Neural crest cell (in vitro differentiated cells): ENCODE data around the gene GRAMD1A. TPM values are rescaled to one million over a fixed set of nuclear protein-coding genes. Genes with fewer than 3 reads are reported as not detected.

Experiments
- DNase-seq: peaks from one replicate; pipeline ENCODE4 v3.0.0; 2021; ENCODE audit warnings: low read depth, mixed read lengths, low spot score
- H3K27ac Mint-ChIP-seq: one replicate; pipeline ENCODE4 v1.8.0; 2021; ENCODE audit warnings: mild to moderate bottlenecking, mixed read lengths; ENCODE audit not compliant: unreplicated experiment
- H3K27me3 Mint-ChIP-seq: 2 replicates; pipeline ENCODE4 v1.8.0; 2021; ENCODE audit warnings: low read depth, mild to moderate bottlenecking, mixed read lengths
- H3K36me3 Mint-ChIP-seq: 2 replicates; pipeline ENCODE4 v1.8.0; 2021; ENCODE audit warnings: low read depth, mild to moderate bottlenecking, mixed read lengths
- H3K4me1 Mint-ChIP-seq: 2 replicates; pipeline ENCODE4 v1.8.0; 2021; ENCODE audit warnings: mixed read lengths
- H3K4me3 Mint-ChIP-seq: one replicate; pipeline ENCODE4 v1.8.0; 2021; ENCODE audit warnings: mild to moderate bottlenecking, mixed read lengths
- H3K9me3 Mint-ChIP-seq: 2 replicates; pipeline ENCODE4 v1.8.0; 2021; ENCODE audit warnings: mixed read lengths
- total RNA-seq: library from RNA; stranded (reverse); gene quantifications from 2 replicates; pipeline ENCODE4 v1.2.1, GENCODE V29; 2021
- TF ChIP-seq, protein P1 (sequence below): fragments of 200-600 bp; sonication (generic); conservative IDR thresholded peaks from 2 replicates; pipeline ENCODE4 v1.5.0; 2021; ENCODE audit warnings: antibody characterized with exemption, mild to moderate bottlenecking

Gene GRAMD1A
- total RNA-seq, 1 donor from 2014 or later: 103 TPM

DNA sequence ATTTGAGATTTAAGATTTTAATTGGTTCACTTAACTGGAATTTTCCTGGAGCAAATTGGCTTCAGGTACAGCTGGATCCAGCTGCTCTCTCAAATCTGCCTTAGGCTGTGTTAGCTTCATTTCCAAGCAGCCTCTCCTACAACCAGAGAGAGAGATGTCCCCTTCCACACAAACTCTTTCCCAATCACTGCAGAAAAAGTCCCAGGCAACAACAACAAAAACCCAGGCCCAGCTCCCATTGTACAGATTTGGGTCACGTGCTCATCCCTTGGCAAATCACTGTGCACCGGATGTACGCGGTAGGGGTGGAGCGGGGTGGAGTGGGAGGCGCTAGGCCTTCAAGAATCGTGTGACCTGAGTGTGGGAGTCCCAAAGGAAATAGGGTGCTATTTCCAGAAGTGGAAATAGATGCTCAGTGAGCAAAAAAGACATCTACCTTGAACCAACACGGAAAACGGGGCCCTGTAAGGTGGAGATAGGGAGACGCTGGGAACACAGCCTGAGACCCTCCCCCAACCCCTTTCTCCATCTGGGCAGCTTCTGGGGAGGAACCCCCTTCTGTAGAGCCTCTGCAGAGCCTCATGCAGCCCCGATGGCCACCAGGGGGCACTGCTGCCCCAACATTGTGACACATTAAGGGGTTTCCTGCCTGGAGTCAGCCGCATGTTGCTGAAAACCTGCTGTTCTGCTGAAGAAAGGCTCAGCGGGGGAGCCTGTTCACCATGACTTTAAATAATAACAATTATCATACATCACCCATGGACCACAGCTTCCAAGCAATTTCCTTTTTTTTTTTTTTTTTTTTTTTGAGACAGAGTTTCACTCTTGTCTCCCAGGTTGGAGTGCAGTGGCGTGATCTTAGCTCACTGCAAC, 66.8 kb downstream of the GRAMD1A start:
- Mint-ChIP-seq H3K27ac (peak overlapping the region; percentile 43), H3K4me1 (peaks cover 19% of the 10 kb centered on the region), H3K9me3 (no peaks in the 10 kb centered on the region), H3K27me3 (peaks cover 10% of the 10 kb centered on the region), H3K36me3 (no peaks in the 10 kb centered on the region), H3K4me3 (no peak overlapping the region)
- TF ChIP-seq, protein P1, sequence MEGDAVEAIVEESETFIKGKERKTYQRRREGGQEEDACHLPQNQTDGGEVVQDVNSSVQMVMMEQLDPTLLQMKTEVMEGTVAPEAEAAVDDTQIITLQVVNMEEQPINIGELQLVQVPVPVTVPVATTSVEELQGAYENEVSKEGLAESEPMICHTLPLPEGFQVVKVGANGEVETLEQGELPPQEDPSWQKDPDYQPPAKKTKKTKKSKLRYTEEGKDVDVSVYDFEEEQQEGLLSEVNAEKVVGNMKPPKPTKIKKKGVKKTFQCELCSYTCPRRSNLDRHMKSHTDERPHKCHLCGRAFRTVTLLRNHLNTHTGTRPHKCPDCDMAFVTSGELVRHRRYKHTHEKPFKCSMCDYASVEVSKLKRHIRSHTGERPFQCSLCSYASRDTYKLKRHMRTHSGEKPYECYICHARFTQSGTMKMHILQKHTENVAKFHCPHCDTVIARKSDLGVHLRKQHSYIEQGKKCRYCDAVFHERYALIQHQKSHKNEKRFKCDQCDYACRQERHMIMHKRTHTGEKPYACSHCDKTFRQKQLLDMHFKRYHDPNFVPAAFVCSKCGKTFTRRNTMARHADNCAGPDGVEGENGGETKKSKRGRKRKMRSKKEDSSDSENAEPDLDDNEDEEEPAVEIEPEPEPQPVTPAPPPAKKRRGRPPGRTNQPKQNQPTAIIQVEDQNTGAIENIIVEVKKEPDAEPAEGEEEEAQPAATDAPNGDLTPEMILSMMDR: peak; percentile 92
- DNase-seq: peak; percentile 94

DNA sequence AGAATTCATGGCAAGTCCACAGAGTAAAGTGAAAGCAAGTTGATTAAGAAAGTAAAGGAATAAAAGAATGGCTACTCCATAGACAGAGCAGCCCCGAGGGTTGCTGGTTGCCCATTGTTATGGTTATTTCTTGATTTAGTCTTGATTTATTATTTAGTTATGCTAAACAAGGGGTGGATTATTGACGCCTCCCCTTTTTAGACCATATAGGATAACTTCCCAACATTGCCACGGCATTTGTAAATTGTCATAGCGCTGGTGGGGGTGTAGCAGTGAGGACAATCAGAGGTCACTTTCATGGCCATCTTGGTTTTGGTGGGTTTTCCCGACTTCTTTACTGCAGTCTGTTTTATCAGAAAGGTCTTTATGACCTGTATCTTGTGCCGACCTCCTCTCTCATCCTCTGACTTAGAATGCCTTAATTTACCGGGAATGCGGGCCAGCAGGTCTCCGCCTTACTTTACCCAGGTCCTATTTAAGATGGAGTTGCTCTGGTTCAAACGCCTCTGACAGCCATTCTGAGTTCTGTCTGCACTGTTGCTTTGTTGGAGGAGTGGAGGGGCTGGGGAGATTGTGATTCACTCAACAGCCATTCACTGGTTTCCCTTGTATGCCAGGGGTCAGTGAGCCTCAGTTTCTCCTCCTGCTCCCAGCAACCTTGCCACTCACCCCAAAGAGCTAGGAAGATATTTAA, 69.0 kb downstream of the GRAMD1A start:
- Mint-ChIP-seq H3K4me1 (peaks cover 19% of the 10 kb centered on the region), H3K4me3 (no peak overlapping the region), H3K9me3 (no peaks in the 10 kb centered on the region), H3K27me3 (peaks cover 1% of the 10 kb centered on the region), H3K36me3 (no peaks in the 10 kb centered on the region), H3K27ac (no peak overlapping the region)
- no peak for DNase-seq
- TF ChIP-seq, protein P1: no peak

DNA sequence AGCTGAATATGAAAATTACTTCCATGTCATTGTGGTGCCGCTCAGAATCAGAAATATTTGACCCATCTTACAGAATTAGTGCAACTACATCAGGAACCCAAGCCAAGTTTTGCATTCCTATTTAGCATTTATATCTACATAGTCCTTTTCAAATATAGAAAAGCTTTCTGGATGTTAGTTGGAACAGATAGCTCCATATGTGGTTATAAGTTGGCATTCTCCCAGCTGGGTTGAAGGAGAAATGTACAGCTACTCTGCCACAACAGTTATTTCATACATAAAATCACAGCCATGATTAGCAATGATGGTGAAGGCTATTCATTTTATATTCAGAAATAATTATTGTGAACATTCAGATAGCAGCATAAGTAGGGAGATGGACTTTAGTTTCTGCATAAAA, 69.6 kb downstream of the GRAMD1A start:
- H3K4me1 Mint-ChIP-seq: peaks cover 19% of the 10 kb centered on the region
- DNase-seq: no peak
- H3K9me3 Mint-ChIP-seq: no peaks in the 10 kb centered on the region
- H3K27ac Mint-ChIP-seq: no peak overlapping the region
- no peaks in the 10 kb centered on the region for H3K27me3 Mint-ChIP-seq
- H3K4me3 Mint-ChIP-seq: no peak overlapping the region
- no peaks in the 10 kb centered on the region for H3K36me3 Mint-ChIP-seq
- TF ChIP-seq, protein P1: no peak

DNA sequence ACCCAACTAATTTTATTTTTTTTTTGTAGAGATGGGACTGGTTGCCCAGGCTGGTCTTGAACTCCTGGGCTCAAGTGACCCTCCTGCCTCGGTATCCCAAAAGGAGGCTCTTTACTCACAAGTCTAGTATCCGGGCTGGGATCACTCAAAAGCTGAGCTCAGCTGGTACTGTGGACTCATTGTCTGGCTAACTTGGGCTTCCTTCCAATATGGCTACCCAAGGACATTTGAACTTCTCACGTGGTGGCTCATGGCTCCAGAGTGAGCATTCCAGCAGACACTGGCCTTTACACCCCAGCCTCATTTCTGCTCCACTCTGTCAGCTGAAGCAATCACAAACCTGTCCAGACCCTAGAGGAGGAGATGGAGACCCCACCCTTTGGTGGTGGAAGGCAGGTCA, 70.3 kb downstream of the GRAMD1A start:
- no peak overlapping the region for H3K27ac Mint-ChIP-seq
- no peaks in the 10 kb centered on the region for H3K9me3 Mint-ChIP-seq
- DNase-seq: no peak
- TF ChIP-seq, protein P1: no peak
- H3K27me3 Mint-ChIP-seq: no peaks in the 10 kb centered on the region
- no peaks in the 10 kb centered on the region for H3K36me3 Mint-ChIP-seq
- H3K4me1 Mint-ChIP-seq: peaks cover 19% of the 10 kb centered on the region
- no peak overlapping the region for H3K4me3 Mint-ChIP-seq

DNA sequence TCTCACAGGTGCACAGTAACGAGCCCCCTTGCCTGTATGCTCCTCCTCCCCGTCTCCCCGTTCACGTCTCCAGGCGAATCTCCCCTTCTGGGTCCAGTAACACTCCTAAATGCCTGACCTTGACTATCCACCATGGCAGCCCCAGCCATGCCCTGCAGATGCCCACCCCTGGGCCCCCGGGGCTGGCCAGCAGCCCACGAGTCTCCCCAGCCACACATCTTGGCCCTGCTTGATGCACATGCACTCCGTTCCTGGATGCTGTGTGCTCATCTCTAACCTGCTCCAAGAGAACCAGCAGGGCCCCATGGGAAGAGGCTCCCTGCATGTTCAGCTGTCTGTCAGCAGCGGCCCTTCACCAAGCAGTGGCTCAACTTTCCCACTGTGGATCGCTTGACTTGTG, 73.4 kb downstream of the GRAMD1A start:
- H3K9me3 Mint-ChIP-seq: no peaks in the 10 kb centered on the region
- H3K27ac Mint-ChIP-seq: no peak overlapping the region
- H3K36me3 Mint-ChIP-seq: no peaks in the 10 kb centered on the region
- TF ChIP-seq, protein P1: no peak
- H3K4me1 Mint-ChIP-seq: peaks cover 4% of the 10 kb centered on the region
- no peak overlapping the region for H3K4me3 Mint-ChIP-seq
- DNase-seq: no peak
- no peaks in the 10 kb centered on the region for H3K27me3 Mint-ChIP-seq
